GM12892 (cell line): ENCODE data around the gene IP6K3.

Experiments used
- POLR2A ChIP-seq: IDR thresholded peaks from 2 replicates; pipeline ENCODE4 v1.6.1; 2011; ENCODE audit warnings: low read depth, low read length, control low read depth
- POLR2AphosphoS5 ChIP-seq: IDR thresholded peaks from 2 replicates; pipeline ENCODE4 v1.6.1; 2011; ENCODE audit warnings: low read depth, low read length, control low read depth
- TAF1 ChIP-seq: IDR thresholded peaks from 2 replicates; pipeline ENCODE4 v1.6.1; 2011; ENCODE audit warnings: low read depth, mild to moderate bottlenecking, control low read depth, low read length, borderline replicate concordance

- TF ChIP-seq POLR2A (no peak), TAF1 (no peak), POLR2AphosphoS5 (no peak)
Measured at GRCh38 chr6:33790910-33791309, 44.2 kb upstream of the IP6K3 start.
